ENCODE measurements around the gene TRAPPC3.

TRAPPC3 gene

DNA sequence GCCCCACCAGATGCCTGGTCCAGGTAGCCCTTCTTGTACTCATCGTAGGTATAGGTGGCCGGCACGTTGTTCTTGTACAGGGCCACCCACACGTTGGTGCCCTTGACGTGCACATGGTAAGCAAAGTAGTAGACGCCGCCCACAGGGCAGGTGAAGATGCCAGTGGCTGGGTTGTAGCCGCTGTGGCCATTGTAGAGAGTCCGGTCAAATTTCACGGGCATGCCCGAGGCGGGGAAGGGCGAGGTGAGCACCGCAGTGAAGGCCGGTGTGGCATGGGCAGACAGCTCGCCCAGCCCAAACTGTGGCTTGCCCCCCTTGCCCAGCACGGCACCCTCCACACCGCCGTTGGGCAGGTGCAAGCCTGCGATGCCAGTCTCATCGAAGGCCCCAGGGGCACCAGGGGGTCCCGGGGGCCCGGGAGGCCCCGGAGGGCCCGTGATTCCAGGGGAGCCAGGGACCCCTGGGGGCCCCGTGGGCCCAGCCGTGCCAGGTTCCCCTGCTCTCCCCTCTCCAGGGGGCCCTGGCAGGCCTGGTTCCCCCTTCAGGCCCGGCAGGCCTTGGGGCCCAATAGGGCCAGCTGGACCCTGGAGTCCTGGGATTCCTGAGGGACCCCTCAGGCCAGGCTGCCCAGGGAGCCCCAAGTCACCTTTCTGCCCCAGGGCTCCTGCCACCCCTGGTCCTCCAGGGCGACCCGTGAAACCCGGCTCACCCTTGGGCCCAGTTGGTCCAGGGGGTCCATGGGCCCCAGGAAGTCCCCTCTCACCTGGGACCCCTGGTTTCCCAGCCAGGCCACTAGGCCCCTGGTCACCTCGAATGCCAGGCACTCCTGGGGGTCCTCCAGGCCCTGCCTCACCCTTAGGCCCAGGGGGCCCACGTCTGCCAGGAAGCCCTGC lies 51.3 kb downstream of the TRAPPC3 start:
- no peak for DNase-seq

DNA sequence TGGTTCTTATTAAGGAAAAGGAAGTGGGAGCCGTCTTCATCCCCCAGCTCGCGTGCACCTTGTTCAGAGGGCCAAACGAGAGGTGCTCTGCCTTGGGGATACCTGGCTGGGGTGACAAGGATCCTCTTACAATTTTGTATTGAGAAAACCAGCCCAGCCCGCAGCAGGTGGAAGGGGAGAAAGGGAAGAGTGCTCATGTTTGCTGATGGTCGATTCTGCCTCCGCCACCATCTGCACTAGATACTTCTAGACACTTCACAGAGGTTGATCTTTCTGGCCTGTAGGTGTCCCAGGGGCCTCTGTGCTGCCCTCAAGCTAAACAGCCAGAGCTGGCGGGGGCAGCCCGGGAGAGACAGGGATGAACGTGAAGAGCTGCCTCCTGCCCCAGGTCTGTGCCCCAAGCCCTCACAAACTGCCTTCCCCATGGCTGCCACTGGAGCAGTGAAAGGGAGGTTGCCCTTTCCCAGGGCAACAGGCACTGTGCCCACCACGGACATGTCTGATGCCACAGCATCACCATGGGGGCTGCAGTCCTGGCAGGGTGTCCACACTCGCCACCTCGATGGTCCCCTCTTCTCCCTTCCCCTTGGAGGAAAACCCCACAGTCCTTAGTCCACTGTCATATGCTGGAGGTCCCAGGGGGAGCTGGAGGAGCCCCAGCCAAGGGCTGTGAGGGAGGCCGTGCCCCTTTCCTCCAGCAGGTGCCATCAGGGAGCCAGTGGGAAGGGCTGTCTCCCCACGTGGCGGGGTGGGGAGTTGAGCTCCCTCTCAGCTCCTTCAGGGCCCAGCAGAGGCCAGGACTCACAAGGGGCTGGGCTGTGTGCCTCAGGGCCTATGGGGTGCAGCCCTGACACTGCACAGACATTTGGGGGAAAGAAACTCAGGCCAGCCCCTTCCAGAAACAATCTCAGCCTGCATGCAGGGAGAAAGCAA lies 52.5 kb downstream of the TRAPPC3 start:
- DNase-seq, result peak; percentile 35

DNA sequence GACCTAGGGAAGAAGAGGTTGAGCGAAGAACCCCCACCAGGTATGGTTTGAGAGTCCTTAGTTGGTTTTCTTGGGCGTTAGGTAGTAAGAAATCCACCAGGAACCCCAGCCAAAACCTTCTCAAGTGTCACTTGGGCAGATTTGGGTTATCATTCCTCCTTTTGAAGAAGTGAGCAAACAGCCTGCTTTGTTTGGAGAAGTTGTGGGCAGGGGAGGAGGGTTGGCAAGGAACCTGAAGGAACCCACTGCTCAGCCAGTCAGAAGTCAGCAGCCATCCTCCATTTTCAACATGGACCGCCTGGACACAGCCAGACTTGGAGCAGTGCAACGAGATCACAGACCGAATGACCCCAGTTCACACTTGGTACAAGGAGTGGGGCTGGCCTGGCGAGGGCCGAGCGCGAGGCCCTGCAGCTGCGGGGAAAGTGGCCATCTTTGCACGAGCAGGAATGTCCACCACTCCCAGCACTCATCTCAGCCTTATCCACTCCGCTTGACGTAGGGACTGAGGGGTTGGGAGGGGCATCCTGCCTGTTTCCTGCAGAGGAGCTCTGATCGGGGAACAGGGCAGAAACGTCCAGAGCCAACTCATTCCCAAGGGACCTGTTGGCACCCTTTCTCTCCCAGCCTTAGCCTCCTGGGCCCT lies 53.4 kb downstream of the TRAPPC3 start:
- no peak for DNase-seq

DNA sequence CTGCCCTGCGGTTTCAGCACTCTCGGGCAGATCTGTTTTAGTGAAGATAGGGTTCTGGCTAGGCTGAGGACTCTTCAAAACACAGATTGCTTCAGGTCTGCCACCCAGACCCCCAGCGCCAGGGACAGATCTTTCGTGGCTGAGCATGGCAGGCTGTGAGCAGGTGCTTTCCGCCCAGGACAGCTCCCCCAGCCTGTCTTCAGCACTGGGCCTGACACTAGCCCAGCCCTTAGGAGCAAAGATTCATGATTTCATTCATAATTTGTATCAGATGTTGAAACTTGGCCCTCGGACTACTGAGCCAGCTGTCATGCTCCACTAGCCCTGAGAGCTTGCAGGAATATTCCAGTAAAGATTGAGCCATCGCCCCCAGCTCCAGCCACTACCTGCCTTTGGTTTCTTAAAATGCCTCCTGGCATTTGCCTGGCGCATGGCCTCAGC lies 54.6 kb downstream of the TRAPPC3 start:
- no peak for DNase-seq

DNA sequence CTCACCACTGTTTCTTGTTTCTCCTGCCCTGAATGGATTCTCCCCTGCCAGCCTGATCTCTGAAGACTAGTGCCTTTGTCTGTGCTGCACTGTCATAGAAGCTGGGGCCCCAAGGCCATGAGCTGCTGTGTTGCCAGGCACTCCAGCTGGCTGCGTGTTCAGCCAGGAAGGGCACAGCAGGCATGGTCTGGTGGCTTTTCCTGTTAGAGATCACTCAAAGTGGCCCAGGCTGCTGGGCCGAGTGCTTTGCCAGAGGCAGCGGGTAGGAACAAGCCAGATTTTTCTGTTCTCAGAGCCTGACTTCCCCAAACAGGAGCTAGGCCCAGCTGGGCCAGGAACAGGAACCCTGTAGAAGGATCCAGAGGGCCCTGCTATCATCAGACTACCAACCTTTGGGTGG lies 55.4 kb downstream of the TRAPPC3 start:
- no peak for DNase-seq

DNA sequence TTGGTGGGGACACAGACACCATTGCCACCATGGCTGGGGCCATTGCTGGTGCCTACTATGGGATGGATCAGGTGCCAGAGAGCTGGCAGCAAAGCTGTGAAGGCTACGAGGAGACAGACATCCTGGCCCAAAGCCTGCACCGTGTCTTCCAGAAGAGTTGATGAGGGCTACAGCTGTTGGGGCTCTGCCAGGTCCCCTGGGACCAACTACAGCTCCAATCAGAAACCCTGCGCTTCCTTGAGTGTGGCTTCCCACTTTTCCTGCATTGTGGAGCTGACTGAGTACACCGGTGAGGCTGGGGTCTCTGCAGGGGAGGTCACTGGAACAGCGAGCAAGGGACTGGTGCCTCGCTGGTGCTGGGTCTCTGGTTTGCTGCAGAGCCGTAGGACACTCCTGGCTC lies 56.1 kb downstream of the TRAPPC3 start:
- DNase-seq, result no peak

DNA sequence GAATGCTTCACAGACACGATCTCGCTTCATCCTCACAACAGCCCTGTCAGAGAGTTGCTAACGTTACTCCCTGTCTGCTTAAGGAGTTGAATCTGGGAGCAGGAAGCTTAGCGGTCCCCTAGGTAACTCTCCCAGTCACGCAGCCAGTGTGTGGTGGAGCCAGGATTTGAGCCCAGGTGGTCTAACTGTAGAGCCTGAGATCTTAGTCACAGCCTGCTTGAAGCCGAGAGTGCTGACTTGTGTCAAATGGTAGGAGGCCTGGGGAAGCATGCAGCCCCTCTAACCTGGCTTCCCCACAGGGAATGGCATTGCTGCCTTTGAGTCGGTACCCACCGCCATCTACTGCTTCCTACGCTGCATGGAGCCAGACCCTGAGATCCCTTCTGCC lies 56.5 kb downstream of the TRAPPC3 start:
- no peak for DNase-seq

DNA sequence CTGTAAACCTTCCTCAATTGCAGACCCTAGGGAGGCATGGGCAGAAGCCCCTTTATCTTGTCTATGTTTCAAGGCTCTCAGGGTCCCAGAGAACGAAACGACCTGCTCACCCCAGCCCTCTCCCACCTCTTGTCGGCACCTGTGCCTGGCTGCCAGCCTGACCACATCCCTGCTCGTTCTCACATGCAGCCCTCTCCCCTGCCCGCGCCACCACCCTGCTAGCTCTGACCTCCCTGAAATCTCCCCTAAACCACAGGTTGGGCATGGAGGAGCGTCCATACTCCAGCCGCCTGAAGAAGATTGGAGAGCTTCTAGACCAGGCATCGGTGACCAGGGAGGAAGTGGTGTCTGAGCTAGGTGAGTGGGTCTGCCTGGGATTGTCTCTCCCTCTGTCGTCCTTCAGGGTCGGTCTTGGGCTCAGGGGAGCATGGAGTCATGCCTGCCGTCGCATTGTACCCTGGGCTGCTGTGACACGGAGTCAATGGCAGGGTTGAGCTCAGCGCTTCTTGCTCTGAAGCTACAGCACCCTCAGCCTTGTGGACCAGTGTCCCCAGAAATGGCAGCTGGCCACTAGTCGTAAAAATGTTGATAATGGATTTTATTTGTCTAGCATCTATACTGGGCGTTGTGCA lies 57.0 kb downstream of the TRAPPC3 start:
- DNase-seq, result no peak

DNA sequence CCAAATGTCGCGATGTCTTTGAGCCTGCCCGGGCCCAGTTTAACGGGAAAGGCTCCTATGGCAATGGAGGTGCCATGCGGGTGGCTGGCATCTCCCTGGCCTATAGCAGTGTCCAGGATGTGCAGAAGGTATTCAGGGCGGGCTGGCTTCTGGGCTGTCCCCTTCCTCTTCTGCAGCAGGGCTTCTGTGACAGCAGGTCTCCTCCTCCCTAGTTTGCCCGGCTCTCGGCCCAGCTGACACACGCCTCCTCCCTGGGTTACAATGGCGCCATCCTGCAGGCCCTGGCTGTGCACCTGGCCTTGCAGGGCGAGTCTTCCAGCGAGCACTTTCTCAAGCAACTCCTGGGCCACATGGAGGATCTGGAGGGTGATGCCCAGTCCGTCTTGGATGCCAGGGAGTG lies 57.6 kb downstream of the TRAPPC3 start:
- DNase-seq, result no peak

DNA sequence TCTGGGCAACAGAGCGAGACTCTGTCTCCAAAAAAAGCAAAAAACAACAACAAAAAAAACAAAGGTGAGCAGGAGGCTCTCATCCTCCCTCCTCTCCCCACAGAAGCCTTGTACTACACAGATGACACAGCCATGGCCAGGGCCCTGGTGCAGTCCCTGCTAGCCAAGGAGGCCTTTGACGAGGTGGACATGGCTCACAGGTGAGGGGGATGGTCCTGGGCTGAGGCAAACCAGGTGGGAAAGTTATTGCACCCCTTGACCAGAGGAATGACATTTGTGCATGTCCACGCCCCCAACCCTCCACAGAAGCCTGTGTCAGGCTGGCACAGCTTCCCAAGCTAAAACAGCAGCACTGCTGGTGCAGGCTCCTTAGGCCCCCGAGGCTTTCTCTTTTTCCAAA lies 58.1 kb downstream of the TRAPPC3 start:
- no peak for DNase-seq

DNA sequence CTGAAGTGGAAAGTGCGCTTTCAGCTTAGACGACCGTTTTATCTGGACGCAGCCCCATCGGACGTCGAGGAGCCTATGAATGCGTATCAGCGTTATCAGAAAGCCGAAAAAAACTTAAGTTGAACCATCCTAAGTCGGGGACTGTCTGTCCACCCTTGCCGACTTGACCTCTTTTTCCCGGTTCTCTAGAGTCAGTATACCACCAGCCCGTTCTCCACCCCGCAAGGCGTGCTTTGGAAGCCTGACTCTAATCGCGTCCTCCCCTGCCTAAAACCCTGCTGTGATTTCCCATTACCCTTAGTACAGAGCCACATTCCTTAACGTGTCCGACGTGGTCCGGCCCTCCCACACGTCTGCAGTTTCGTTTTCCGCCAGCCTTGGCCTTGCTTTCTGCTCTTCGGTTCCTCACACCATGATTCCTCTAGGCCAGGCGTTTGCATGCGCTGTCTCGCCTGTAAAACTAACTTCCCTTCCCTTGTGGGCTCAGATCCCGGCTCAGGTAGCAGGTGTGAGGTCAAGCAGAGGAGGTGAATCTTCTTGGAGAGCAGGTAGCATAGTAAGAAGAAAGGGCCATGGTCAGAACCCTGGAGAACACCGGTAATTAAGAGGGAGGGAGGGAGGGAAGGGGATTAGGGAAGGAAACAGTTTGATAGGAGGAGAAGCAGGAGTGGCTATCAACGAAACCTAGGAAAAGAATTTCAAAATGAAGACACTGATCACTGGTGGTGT lies 59.7 kb downstream of the TRAPPC3 start:
- DNase-seq, result no peak

DNA sequence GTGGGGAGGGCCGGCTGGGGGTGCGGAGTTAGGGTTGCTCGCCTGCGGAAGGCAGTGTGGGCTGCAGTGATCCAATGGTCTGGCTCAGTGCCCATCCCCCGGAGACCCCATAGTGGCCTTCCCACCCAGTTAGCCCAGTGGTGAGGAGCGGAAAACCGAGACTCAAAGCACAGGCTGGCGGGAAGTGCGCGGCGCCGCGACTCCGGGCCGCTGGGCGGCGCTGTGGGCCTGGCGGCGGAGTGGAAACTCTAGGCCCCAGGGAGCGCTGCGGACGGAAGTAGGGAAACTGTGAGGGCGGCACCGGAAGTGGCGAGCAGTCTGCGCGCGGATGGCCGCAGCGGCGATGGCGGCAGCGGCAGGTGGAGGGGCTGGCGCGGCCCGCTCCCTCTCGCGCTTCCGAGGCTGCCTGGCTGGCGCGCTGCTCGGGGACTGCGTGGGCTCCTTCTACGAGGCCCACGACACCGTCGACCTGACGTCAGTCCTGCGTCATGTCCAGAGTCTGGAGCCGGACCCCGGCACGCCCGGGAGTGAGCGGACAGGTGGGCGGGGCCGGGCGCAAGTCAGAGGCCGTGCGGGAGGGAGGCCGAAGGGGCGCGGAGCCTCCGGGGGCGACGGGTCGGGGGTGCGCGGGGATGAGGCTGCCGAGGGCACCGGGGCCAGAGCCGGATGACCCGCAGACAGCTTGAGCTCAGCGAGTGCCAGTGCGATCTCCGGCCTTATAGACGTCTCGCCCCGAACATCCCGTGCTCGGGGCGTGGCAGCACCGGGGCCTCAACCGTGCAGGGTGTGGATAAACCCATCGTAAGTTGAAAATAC lies 60.5 kb downstream of the TRAPPC3 start, which contains the start of gene ADPRS:
Gene ADPRS (plus strand): TSS at position 316 of the 816 bp plus-strand sequence. CDS start 13 bp downstream, at position 329.
- peak; percentile 86 for DNase-seq

DNA sequence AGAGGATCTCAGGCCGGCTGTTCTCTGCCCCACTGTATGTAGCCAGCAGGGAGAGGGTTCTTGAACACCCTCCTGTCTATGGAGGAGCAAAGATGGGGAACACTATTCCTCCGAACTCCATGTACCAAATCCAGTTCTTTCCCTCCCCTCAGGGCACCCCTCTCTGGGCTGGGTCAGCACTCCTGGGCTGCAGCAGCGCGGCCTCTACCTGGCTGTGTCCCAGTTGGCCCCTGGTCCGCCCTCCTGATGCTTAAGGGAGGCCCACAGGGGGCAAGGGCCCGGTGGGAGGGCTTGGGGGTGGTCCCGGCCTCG lies 61.1 kb downstream of the TRAPPC3 start:
- DNase-seq, result no peak

DNA sequence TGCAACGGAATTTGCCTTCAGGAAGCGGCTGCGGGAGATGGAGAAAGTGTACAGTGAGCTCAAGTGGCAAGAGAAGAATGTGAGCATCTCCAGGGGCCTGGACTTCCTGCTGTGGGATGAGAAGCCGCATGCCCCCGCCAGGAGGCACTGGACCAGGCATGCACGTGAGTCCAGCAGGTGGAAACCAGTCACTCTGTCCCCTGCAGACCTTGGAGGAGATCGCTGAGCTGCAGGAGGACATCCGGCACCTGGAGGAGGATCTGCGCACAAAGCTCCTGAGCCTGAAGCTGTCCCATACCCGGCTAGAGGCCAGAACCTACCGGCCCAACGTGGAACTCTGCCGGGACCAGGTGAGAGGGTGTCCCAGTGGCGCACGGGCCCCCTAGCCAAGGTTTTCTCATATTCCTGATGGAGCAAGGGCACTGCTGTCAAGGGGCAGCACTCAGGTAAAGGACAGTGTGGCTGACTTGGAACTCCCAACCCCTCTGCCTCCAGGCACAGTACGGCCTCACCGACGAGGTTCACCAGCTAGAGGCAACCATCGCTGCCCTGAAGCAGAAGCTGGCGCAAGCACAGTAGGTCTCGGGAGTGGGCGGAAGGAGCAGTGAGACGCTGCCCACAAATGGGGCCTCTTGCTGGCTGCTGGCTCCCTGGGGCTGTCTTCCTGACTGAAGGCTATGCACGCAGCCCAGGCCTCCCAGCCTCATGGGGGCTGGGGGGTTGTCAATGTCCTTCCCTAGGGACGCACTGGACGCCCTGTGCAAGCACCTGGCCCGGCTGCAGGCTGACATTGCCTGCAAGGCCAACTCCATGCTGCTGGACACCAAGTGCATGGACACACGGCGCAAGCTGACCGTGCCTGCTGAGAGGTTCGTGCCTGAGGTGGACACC lies 61.8 kb downstream of the TRAPPC3 start:
- DNase-seq, result no peak

Data from NCI-H2171 (cell line).